Activated CD8-positive, alpha-beta memory T cell treated with anti-CD3 and anti-CD28 coated beads, Interleukin-2, amount 50 U/mL, for 1 hour (primary cell): Measurements from ENCODE around the gene RBMS3.
"Not testable (repeated sequence)": the region's sequence is repeated elsewhere in the genome, so short reads cannot be mapped to it uniquely, and the experiment has no call there.

ENCODE experiments used
- DNase-seq: peaks from one replicate; pipeline ENCODE4 v3.0.0-alpha.2; 2020; ENCODE audit errors: extremely low read depth

The RBMS3 gene

GRCh38 chr3:30017901-30018300, 737.0 kb downstream of the RBMS3 start:
- DNase-seq = no peak

- DNase-seq = no peak
Observed at GRCh38 chr3:30020380-30020779, 739.5 kb downstream of the RBMS3 start.

GRCh38 chr3:30024466-30024865, 743.6 kb downstream of the RBMS3 start:
- DNase-seq = no peak

GRCh38 chr3:30026851-30027250, 746.0 kb downstream of the RBMS3 start:
- DNase-seq = no peak

GRCh38 chr3:30034246-30034991, 753.5 kb downstream of the RBMS3 start:
- DNase-seq = no peak

GRCh38 chr3:30035935-30036567, 755.2 kb downstream of the RBMS3 start:
- no peak for DNase-seq

DNA sequence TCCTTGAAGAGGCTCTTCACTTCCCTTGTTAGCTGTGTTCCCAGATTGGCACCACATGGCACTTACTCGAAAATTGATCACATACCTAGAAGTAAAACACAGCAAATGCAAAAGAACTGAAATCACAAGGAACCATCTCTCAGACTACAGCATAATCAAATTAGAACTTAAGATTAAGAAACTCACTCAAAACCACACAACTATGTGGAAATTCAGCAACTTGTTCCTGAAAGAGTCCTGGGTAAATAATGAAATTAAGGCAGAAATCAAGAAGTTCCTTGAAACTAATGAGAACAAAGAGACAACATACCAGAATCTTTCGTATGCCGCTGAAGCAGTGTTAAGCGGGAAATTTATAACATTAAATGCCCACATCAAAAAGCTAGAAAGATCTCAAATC, 759.3 kb downstream of the RBMS3 start:
- no peak for DNase-seq

DNA sequence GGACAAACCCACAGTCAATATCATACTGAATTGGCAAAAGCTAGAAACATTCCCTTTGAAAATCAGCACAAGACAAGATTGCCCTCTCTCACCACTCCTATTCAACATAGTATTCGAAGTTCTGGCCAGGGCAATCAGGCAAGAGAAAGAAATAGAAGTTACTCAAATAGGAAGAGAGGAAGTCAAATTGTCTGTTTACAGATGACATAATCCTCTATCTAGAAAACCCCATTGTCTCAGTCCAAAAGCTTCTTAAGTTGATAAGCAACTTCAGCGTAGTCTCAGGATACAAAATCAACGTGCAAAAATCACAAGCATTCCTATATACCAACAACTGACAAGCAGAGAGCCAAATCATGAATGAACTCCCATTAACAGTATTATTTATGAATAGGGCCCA, 760.6 kb downstream of the RBMS3 start:
- DNase-seq = not testable (repeated sequence)

DNA sequence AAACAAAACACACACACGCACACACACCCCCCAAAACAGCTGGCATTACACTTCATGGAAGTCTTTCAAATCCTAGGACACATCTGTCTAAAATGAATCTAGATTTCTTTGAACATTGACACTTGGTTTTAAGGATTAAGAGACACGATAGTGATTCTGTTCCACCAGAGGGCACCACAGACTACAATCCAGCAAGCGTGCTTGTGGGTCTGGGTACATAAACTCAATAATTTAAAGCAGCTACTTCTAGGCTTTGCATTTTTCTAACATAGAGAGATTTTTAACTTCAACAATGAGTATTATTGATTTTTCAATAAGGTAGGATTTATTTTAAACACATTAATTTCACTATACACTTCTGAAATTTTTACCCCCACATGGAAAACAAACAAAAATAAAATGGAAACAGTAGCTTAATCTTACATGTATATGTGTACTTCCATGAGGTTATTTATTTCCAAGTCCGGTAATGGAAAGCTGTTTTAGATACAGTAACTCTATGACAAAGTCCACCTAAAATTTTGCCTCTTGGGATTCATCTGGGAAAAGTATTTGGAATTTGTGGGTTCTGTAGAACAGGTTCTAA, 761.5 kb downstream of the RBMS3 start:
- peak; percentile 21 for DNase-seq

GRCh38 chr3:30042916-30043555, 762.2 kb downstream of the RBMS3 start:
- no peak for DNase-seq

DNA sequence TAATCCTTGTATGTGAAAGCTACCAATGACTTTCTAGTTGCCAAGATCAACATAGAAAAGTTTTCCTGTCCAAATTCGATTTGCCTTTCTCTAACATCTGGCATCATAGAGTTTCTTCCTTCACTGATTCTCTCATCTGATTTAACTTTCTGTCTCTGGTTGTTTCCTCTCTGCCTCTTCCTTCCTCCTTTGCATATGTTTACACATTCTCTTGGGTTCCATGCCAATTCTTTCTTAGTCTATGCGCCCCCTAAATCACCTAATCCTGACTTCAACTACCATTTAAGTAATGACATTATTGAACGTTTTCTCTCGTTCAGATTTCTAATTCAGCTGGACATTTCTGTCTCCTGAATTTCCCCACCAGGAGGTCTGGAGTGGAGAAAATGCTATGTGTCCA, 763.6 kb downstream of the RBMS3 start:
- no peak for DNase-seq

DNA sequence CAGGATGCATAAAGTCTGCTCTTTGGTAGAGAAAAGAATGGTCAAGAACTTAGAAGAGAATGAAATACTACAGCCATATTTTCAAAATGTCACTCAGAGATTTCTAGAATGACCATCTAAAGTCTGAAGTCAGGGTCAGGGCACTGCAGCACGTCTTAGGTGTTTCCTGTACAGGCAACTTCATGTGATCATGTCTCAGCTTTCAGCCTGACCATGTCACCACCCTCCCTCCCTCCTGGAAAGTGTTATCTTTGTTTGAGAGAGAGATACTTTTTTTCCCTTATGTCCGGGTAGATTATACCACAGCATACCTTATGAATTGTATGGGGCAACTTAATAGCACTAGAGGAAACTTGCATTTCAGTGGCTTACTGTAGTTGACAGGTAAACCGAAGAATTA, 767.6 kb downstream of the RBMS3 start:
- no peak for DNase-seq

- not testable (repeated sequence) for DNase-seq
Observed at GRCh38 chr3:30050116-30050515, 769.2 kb downstream of the RBMS3 start.

DNA sequence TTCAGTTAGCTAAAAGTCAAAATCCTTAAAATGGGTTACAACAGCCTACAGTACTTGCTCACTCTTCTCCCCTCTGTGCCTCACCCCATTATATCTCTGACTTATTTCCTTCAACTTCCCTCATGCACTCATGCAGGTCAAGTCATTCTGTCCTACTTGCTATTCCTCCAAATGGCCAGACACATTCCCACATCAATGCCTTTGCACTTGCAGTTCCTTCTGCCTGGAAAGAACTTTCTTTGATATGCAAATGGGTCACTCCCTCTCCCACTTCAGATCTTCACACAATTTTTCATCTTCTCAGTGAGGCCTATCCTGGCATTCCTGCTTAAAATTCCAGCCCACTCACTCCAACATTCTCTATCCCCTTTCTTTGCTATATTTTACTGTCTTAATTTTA, 778.4 kb downstream of the RBMS3 start:
- DNase-seq = no peak
